ENCODE data around the gene FOLH1.
"Not testable (repeated sequence)": the region's sequence is repeated elsewhere in the genome, so short reads cannot be mapped to it uniquely, and the experiment has no call there.

The FOLH1 gene

DNA sequence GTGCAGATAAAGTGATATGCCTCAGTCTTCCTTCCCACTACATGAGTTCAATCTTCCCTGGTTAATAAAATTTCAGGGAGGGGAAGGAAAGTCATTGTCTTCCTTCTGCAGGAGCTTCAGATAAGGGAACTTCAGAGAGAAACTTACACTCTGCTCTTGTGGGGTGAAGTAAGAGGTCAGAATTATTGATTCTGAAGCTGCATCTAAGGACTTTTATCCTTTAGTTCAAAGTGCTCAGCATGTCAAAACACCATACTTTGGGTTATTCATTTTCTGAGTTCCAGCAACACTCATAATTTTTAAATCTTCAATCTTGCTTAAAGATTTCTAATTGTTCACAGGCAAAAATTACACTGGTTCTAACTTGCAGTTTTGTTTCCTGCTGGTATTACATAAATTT lies 33.0 kb downstream of the FOLH1 start:
- not testable (repeated sequence) for DNase-seq

DNA sequence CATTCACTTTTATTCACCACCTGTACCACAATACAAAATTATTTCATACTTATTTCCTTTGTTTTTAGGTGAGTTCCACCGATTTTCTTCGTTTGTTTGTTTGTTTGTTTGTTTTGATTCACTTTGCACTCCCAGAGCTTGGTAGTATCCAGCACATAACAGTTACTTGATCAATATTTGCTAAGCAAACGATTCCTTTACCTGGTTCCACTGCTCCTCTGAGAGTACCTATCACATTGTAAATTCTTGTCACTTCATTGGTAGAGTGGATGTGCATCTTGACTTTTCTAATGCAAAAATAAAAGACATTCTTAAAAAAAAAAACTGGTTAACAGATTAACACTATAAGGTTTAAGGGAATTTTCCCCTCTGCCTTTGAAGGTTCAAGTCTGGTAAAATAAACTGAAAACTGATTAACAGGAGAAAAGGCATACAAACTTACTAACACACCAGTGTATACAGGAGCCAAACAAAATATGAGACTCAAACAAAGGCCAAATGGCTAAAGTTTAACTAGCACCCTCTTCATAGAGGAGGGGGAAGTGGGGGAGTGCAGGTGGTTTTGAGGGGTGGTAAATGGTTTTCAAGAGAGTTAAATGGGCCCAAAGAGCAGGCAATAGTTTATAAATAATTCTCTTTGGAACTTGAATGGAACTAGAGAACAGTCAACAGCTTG lies 33.6 kb downstream of the FOLH1 start:
- not testable (repeated sequence) for DNase-seq

DNA sequence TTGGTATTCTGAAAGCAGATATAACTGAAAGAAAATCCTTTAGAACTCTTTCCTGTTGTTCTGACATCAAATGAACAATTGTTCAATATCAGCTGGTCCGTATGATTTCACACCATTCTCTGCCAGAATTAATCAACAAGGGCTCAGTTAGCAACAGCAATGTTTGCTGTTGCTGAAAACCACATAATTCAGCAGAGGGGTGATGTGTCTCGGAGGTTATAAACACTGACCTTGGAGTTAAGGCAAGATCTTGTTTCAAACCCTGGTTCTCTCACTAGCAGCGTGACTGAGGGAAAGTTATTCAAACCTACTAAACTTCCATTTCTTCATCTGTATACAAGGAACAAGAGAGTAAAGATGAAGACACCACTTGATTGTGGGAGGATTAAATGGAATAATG lies 36.8 kb downstream of the FOLH1 start:
- not testable (repeated sequence) for DNase-seq

DNA sequence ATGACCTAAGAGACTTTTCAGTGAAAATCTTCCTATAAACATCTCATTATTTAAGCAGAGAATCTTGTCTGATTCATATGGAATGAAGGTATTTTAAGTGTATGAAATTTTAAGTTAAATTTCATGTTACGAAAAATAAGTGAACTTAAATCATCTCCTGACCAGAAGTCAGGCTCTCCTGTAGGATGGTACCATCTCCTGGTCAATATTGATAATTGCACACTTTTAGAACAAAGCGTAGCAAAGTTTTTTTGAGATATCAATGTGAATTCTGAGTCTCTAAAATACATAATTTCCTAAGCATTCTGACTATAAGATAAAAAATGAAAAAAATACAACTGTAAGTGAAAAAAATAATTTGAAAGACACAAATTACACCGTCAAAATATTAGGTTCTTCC lies 38.8 kb downstream of the FOLH1 start:
- DNase-seq, result peak; percentile 45

DNA sequence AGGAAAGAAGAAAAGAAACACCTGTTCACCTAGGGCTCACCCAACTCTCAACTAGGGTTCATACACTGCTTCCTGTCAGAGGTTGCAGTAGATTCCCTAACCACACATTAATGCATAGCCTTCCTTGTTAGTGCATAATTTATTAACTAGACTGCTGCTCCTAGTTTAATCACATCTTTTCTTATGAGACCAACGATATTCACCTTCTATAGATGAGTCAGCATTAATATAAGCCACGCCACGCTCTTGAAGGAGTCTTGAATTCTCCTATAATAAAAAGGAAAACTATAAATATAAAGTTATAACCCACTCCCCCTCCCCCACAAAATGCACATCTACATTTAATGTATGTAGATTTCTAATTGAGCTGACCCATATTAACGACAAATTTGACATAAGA lies 39.4 kb downstream of the FOLH1 start:
- not testable (repeated sequence) for DNase-seq

DNA sequence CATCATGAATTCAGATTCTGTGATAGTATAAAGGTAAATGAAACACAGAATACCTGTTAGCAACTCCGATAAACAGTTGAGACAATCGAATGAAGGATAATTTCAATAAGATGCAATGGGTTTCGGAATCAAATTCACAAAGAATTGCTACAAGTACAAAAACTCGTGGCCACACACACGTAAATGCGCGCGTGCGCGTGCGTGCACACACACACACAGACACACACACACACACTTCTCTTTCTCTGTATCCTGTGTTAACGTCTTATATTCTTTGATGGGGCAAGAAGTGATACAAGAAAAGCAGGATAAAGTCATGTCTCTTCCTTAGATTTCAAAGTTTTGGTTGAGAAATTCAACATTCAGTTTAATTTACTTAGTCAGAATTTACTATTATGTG lies 57.2 kb downstream of the FOLH1 start:
- DNase-seq, result no peak

DNA sequence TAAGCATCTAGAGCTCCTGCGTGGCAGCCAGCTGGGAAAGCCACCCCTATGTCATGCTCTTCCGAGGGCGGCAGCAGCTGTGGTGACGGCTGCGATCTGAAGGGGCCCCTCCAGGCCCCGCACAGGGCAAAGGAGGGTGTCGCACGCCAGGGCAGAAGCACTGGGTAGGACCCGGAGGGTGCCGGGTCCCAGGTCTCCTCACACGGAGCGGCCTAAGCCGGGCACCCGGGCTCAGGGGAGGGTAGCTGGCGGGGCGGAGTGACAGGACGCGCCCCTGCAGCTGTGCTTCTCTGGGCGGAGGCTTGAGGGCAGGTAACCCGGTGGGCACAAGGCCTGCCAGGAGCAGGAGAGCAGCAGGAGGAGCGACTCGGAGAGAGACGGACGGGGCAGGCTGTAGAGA lies 106.0 kb downstream of the FOLH1 start:
- not testable (repeated sequence) for DNase-seq

Data from OCI-M1 (cell line).